ENCODE measurements around the gene LRTM2. TPM values are rescaled to one million over a fixed set of nuclear protein-coding genes. Genes with fewer than 3 reads are reported as not detected.

LRTM2 gene
- total RNA-seq, 2 experiments from 2014 or later = 0.11 TPM; not detected in 1

DNA sequence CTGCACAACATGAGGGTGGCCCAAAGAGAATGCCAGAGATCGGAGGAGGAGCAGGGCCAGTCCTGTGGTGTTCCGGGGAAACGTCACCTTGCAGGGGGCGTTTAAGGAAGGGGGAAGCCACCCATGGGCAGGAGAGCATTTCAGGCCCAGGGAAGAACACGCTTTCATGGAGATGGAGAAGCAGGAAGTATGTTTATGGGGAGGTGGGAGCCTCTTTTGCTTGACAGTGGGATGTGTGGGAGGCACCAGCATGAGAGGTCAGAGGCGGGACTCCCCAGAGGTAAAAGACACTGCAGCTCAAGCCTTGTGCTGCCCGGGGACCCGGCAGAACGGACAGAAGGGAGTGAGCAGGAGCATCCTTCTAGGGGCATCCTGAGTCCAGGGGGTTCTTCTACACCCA, 1.3 kb upstream of the LRTM2 start:
- Histone ChIP-seq H3K27ac (ENCODE audit: low read depth in 1 of 2, low read length in 2 of 2) (no peak overlapping the region), H3K4me1 (ENCODE audit: insufficient read depth, low read length) (peaks cover 2% of the 10 kb centered on the region), H3K9me3 (ENCODE audit: control insufficient read depth in 1 of 2, insufficient read depth in 1 of 2, low read length in 2 of 2) (peaks cover 0 to 6% of the 10 kb centered on the region in 2 experiments), H3K27me3 (ENCODE audit: control insufficient read depth in 1 of 2, insufficient read depth in 2 of 2, low read length in 2 of 2) (peaks cover 23 to 34% of the 10 kb centered on the region in 2 experiments), H3K36me3 (ENCODE audit: insufficient read depth, low read length) (no peaks in the 10 kb centered on the region), H3K4me3 (ENCODE audit: low read length) (no peak overlapping the region)
- CTCF ChIA-PET = no interaction called here
- POLR2A ChIA-PET = no interaction called here
- ATAC-seq (ENCODE audit: poor library complexity) = no peak
- Mint-ChIP-seq H3K9me3 (no peaks in the 10 kb centered on the region), H3K36me3 (ENCODE audit: low read depth) (no peaks in the 10 kb centered on the region), H3K27me3 (peaks cover 38% of the 10 kb centered on the region), H3K4me1 (ENCODE audit: low read depth) (no peaks in the 10 kb centered on the region), H3K4me3 (no peak overlapping the region), H3K27ac (no peak overlapping the region)
- no peak for DNase-seq
- TF ChIP-seq, protein P1, sequence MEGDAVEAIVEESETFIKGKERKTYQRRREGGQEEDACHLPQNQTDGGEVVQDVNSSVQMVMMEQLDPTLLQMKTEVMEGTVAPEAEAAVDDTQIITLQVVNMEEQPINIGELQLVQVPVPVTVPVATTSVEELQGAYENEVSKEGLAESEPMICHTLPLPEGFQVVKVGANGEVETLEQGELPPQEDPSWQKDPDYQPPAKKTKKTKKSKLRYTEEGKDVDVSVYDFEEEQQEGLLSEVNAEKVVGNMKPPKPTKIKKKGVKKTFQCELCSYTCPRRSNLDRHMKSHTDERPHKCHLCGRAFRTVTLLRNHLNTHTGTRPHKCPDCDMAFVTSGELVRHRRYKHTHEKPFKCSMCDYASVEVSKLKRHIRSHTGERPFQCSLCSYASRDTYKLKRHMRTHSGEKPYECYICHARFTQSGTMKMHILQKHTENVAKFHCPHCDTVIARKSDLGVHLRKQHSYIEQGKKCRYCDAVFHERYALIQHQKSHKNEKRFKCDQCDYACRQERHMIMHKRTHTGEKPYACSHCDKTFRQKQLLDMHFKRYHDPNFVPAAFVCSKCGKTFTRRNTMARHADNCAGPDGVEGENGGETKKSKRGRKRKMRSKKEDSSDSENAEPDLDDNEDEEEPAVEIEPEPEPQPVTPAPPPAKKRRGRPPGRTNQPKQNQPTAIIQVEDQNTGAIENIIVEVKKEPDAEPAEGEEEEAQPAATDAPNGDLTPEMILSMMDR (IDR thresholded peaks at IDR 0.05) = no peak
- intact Hi-C loops (cut with DNase I, micrococcal nuclease) = no loop called here

DNA sequence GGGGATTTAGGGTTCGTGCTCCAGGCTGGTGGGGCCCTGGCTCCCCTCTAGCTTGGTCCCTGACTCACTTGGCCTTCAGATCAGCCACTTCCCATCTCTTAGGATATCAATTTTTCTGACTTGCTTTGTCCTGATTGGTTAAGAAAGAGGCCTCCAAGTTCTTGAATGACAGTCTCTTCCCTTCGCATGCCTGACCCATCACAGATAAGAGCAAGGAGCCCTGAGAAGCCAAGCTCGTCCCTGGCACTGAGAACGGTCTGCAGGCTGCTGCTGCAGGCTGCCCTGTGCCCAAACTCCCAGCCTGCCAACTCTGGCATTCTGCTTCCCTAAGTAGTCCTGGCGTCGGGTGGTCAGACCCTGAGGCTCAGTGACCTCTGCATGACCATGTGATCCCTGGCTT, 794 bp upstream of the LRTM2 start:
- intact Hi-C loops (cut with DNase I, micrococcal nuclease) = no loop called here
- Histone ChIP-seq H3K4me3 (ENCODE audit: low read length) (no peak overlapping the region), H3K9me3 (ENCODE audit: control insufficient read depth in 1 of 2, insufficient read depth in 1 of 2, low read length in 2 of 2) (peaks cover 0 to 6% of the 10 kb centered on the region in 2 experiments), H3K4me1 (ENCODE audit: insufficient read depth, low read length) (peaks cover 2% of the 10 kb centered on the region), H3K36me3 (ENCODE audit: insufficient read depth, low read length) (no peaks in the 10 kb centered on the region), H3K27me3 (ENCODE audit: control insufficient read depth in 1 of 2, insufficient read depth in 2 of 2, low read length in 2 of 2) (peaks cover 23 to 34% of the 10 kb centered on the region in 2 experiments), H3K27ac (ENCODE audit: low read depth in 1 of 2, low read length in 2 of 2) (no peak overlapping the region)
- DNase-seq = no peak
- Mint-ChIP-seq H3K4me3 (no peak overlapping the region), H3K27ac (no peak overlapping the region), H3K27me3 (peaks cover 40% of the 10 kb centered on the region), H3K36me3 (ENCODE audit: low read depth) (no peaks in the 10 kb centered on the region), H3K9me3 (no peaks in the 10 kb centered on the region), H3K4me1 (ENCODE audit: low read depth) (no peaks in the 10 kb centered on the region)
- CTCF ChIA-PET = no interaction called here
- no peak for ATAC-seq (ENCODE audit: poor library complexity)
- POLR2A ChIA-PET = no interaction called here
- TF ChIP-seq, protein P1 (IDR thresholded peaks at IDR 0.05) = no peak

DNA sequence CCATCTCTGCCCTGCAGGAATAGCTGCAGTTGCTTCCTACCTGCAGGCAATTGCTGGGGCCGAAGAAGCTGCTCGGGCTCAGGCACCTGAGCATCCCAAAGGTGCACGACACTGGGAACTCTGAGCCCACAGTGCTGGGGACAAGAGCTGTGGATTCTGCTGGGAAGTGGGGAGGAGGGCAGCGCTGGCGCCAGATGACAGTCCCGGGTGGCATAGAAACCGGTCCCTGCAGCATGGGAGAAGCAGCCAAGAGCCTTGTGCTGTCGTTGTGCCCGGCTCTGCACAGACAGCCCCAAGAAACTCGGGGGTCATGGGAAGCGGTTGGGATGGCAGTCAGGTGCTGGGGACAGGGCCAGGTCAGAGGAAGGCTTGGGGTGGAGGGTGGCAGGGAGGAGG, 529 bp downstream of the LRTM2 start:
- no peaks in the 10 kb centered on the region for H3K36me3 ChIP-seq (ENCODE audit: insufficient read depth, low read length)
- no peak overlapping the region for H3K27ac ChIP-seq (ENCODE audit: low read depth in 1 of 2, low read length in 2 of 2)
- peaks cover 2% of the 10 kb centered on the region for H3K4me1 ChIP-seq (ENCODE audit: insufficient read depth, low read length)
- ChIA-PET POLR2A (no interaction called here), CTCF (no interaction called here)
- H3K4me1 Mint-ChIP-seq (ENCODE audit: low read depth) = no peaks in the 10 kb centered on the region
- peaks cover 40% of the 10 kb centered on the region for H3K27me3 Mint-ChIP-seq
- no peaks in the 10 kb centered on the region for H3K9me3 Mint-ChIP-seq
- H3K4me3 Mint-ChIP-seq = no peak overlapping the region
- peaks cover 0 to 6% of the 10 kb centered on the region in 2 experiments for H3K9me3 ChIP-seq (ENCODE audit: control insufficient read depth in 1 of 2, insufficient read depth in 1 of 2, low read length in 2 of 2)
- no peak for DNase-seq
- intact Hi-C loops (cut with DNase I, micrococcal nuclease) = no loop called here
- ATAC-seq (ENCODE audit: poor library complexity) = no peak
- TF ChIP-seq, protein P1 (IDR thresholded peaks at IDR 0.05) = no peak
- H3K27me3 ChIP-seq (ENCODE audit: control insufficient read depth in 1 of 2, insufficient read depth in 2 of 2, low read length in 2 of 2) = peaks cover 23 to 34% of the 10 kb centered on the region in 2 experiments
- no peaks in the 10 kb centered on the region for H3K36me3 Mint-ChIP-seq (ENCODE audit: low read depth)
- no peak overlapping the region for H3K4me3 ChIP-seq (ENCODE audit: low read length)
- H3K27ac Mint-ChIP-seq = no peak overlapping the region
